ENCODE measurements around the gene ZNF23.
A peak's percentile ranks its signal among the peaks of the same experiment; 100 is the strongest.

ZNF23 gene

DNA sequence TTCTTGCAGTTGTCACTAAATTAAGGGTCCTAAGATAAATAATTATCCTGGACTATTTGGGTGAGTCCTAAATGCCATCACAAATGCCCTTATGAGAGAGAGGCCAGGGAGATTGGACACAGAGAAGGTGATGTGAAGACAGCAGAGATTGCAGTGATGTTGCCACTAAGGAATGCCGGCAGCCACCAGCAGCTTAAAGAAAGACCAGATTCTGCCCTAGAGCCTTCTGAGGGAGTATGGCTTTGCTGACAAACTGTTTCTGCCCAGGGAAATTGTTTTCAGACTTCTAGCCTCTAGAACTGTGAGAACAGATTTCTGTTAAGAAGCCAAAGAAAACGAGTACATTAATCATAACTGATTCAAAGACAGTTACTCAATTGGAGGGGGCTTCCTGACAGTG lies 10.0 kb upstream of the ZNF23 start:
- DNase-seq (ENCODE audit: low read depth in 2 of 2) = no peak

DNA sequence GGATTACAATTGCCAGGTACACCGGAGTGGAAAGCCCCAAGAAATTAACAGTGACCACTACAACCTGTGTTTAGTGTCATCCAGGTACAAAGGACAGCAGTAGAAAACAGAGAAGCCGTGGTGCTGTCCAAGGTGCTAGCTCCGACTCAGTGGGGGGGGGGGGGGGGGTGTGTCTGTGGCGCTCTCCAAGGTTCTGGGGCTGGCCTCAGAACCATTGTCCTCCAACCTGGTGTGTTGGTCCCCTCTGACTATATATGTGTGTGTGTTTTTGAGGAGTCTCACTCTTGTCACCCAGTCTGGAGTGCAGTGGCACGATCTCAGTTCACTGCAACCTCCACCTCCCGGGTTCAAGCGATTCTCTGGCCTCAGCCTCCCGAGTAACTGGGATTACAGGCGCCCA lies 5.8 kb upstream of the ZNF23 start:
- DNase-seq (ENCODE audit: low read depth in 2 of 2) = no peak

DNA sequence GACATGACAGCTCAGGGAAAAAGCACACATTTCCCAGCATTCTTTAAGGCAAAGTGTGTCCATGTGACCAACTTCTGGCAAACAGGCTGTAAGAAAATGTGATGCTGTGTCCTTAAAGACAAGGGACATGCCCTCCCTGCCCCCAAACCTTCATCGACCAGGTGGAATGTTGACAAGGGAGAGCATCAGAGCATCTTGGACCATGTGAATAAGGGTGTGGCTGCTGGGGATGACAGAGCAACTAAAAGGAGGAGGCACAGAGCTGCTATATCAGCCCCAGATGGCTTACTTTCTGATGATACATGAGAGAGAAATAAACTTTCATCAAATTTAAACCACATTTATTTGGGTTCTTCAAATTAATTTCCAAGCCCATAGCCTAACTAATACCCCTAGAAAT lies 2.2 kb upstream of the ZNF23 start:
- no peak for DNase-seq (ENCODE audit: low read depth in 2 of 2)

DNA sequence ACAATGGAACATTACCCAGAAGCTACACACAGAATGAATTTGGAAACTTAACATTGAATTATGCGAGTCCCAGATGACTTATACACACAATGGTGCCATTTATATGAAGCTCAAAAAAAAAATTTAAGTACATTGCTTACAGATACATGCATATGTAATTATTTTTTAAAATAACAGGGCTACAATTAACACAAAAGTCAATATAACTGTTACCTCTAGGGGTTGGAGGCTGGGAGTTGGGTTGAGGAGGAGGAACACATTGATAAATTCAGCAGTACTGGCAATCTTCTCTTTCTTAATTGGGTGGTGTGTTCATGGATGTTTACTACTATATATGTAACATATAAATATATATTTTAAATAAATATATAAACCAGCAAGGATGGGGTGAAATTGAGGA lies 1.1 kb downstream of the ZNF23 start:
- no peak for DNase-seq (ENCODE audit: low read depth in 2 of 2)

GRCh38 chr16:71460236-71460635 lies 1.8 kb downstream of the ZNF23 start:
- peak; percentile 90 for DNase-seq (ENCODE audit: low read depth in 2 of 2)

DNA sequence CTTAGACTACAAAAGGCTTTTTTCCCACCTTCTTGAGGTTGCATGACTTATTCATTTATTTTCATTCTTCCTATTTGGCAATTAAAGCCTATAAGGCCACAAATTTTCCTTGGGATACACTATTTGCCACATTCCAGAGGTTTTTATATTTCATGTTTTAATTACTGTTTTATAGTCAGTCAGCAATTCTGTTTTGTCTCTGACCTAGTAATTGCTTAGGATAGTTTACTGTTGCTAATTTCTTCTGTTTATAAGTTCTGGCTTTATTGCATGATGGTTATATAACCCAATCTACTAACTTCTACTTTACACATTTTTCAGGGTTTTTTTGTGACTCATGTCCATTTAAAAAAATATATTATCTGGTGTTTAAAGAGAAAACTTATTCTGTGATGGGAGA lies 2.5 kb downstream of the ZNF23 start:
- no peak for DNase-seq (ENCODE audit: low read depth in 2 of 2)

- DNase-seq (ENCODE audit: low read depth in 2 of 2) = no peak
Measured at GRCh38 chr16:71456801-71457200, 5.2 kb downstream of the ZNF23 start.

DNA sequence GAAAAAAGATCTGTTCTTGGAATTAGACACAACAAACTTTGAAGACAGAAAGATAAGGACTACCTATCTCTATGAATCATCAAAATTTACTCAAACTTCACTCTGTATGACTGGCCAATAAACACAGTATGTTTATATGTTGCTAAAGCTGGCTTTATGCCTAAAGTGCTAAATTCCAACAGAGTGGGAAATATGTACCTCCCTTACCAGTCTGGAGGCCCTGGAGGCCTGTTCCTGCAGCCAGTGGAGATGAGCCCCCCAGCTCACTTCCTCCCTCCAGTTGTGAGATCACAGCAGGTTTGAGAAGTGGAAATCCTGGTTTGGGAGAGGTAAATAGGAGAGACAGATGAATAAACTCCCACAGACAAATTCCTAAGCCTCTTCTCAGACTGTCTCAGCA lies 9.0 kb downstream of the ZNF23 start:
- no peak for DNase-seq (ENCODE audit: low read depth in 2 of 2)

DNA sequence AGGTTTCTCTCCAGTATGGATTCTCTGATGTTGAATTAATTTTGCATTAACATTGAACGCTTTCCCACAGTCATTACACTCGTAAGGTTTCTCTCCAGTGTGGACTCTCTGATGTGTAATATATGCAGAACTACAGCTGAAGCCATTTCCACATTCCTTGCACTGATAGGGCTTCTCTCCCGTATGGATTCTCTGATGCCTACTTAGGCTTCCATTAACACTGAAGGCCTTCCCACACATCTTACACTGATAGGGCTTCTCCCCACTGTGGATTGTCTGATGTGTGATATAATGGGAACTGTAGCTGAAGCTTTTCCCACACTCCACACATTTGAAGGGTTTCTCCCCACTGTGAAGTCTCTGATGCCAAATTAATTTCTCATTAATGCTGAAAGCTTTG lies 13.0 kb downstream of the ZNF23 start:
- DNase-seq (ENCODE audit: low read depth in 2 of 2) = no peak

- no peak for DNase-seq (ENCODE audit: low read depth in 2 of 2)
Measured at GRCh38 chr16:71448274-71448866, 13.7 kb downstream of the ZNF23 start.

- no peak for DNase-seq (ENCODE audit: low read depth in 2 of 2)
Measured at GRCh38 chr16:71443714-71444113, 18.3 kb downstream of the ZNF23 start.

GRCh38 chr16:71442051-71442440 lies 20.0 kb downstream of the ZNF23 start, which contains the start of gene TLE7:
Gene TLE7 (minus strand): TSS chr16:71442054. CDS start chr16:71433324, 8,730 bp downstream.
- no peak for DNase-seq (ENCODE audit: low read depth in 2 of 2)

DNA sequence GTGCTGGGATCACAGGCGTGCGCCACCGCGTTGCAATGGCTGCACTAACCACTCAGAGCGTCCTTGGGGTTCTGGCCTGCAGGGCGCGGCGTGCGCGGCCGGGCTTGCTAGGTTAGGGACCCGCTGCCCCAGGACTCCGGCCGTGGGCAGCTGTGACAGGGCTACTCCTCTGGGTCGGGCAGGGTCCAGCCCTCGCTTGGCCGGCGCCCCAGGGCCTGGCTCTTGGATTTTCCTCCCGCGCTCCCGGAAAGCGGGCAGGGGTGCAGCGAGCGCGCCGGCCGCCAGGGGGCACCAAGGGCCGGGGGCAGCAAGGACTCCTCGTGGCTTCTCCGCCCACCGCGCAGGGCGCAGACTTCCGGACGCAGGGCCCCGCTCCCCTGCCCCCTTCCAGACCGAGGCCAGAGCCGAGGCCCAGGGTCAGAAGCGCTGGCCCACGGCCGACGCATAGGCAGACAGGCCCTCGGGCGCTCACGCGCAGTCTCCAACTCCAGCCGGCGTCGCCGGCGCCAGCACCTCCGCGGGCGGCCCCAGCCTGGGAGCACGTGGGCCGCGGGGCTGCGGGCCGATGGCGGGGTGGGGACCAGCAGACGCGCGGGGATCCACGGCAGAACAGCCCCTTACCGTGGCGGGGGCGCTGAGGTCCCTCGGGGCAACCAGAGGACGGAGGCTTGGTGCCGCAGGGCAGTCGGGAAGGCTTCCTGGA lies 20.5 kb downstream of the ZNF23 start:
- no peak for DNase-seq (ENCODE audit: low read depth in 2 of 2)

DNA sequence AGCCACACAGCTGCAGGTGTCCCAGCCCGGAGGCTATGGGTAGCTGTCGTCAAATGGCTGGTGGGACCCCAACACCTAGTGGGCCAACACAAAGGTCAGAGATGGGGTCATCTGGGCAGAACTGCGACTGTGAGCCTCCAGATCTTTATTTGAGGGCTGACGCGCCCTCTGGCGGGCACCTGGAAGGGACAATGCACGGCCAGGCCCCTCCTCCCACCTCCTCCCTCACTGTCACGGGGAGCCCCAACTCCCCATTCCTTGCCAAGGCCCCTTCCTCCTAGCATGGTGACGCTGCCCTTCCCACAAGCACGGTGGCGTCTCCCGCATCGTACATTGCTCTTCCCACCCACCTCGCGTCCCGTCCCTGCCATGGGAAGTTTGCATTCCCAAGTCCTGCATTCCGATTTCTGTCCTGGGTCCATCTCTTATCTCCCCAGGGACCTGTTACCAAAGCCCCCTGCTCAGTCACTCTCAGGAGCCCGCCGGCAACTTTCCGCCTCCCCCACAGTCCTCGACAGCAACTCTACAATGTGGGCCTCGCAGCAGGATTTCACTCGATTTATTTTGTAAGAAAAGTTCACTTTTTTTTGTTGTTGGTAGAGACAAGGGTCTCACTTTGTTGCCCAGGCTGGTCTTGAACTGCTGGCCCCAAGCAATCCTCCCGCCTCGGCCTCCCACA lies 21.2 kb downstream of the ZNF23 start:
- no peak for DNase-seq (ENCODE audit: low read depth in 2 of 2)

DNA sequence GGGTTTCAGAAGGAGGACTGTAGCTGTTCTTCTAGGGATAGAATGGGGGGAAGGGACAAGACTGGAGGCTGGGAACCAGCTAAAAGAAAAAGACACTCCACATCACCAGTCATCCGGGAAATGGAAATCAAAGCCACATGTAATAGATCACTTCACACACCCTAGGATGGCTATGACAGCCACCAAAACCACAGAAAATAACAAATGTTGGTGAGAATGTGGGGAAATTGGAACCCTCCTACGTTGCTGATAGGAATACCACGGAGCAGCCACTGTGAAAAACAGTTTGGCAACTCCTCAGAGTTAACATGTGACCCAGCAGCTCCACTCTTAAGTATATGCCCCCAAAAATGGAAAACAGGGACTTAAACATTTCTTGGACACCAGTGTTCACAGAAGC lies 22.5 kb downstream of the ZNF23 start:
- DNase-seq (ENCODE audit: low read depth in 2 of 2) = no peak

DNA sequence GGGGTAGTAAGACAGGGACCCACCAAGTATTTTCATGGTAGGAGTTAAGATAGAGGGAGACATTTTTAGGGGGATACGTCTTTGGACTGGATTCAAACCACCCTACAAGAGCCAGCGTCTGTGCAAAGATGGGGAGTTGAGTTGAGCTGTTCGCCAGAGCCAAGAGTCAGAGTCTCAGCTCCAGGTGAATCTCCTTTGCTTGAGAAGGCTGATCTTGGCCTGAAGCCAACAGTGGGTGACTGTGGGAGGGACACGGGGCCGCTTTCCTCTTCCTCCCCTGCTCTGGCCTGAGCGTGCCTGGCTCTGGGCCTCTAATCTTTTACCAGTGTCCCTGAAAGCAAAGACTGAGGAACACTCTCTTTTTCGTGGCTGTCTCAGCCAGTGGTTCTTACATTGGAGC lies 25.6 kb downstream of the ZNF23 start:
- no peak for DNase-seq (ENCODE audit: low read depth in 2 of 2)

DNA sequence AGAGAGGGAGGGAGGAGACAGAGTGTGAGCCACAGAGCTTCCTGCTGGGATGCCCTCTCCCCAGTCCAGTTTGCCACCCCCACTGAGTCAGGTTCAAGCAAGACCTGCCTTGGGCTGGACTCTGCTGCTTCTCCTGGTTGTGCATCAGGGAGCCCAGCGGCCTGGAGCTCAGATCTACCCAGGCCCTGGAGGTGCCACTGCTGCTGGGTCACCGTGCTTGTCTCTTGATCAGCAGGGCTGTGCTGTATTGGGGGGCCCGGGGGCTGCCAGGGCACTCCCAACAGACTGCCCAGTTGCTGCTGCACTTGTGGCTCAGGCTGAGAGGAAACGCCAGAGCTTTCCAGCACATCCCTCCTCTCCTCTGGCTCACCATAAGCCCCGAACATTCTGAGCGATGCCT lies 29.1 kb downstream of the ZNF23 start:
- DNase-seq (ENCODE audit: low read depth in 2 of 2) = no peak

- no peak for DNase-seq (ENCODE audit: low read depth in 2 of 2)
Measured at GRCh38 chr16:71431991-71432390, 30.1 kb downstream of the ZNF23 start.

- DNase-seq (ENCODE audit: low read depth in 2 of 2) = no peak
Measured at GRCh38 chr16:71431176-71431575, 30.9 kb downstream of the ZNF23 start.

DNA sequence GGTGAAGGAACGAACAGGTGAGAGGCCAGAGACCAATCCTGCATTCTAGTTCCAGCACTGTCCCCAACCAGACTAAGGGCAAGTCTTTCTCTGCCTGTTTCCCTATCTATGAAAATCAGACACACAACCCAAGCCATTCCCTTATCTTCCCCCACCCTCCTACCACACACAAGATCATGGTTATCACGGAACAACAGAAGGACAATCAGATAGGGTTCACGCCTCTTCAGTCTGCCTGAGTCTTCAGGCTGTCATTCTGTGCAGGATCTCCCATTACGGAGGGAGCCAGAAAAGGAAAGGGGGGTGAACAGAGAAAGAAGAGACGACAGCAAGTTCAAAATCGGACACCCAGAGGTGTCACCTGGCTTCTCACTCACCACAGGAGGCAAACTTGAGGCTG lies 31.3 kb downstream of the ZNF23 start:
- no peak for DNase-seq (ENCODE audit: low read depth in 2 of 2)

- DNase-seq (ENCODE audit: low read depth in 2 of 2) = no peak
Measured at GRCh38 chr16:71429581-71429980, 32.5 kb downstream of the ZNF23 start.

GRCh38 chr16:71428883-71429282 lies 33.2 kb downstream of the ZNF23 start:
- DNase-seq (ENCODE audit: low read depth in 2 of 2) = no peak

GRCh38 chr16:71428385-71428784 lies 33.7 kb downstream of the ZNF23 start:
- DNase-seq (ENCODE audit: low read depth in 2 of 2) = no peak
